HEK293T (cell line): Measurements from ENCODE around the gene DLX1.
A peak's percentile ranks its signal among the peaks of the same experiment; 100 is the strongest.
"Not testable (repeated sequence)": the region's sequence is repeated elsewhere in the genome, so short reads cannot be mapped to it uniquely, and the experiment has no call there.

ENCODE experiments used
- CTCF ChIA-PET: fragments of 350-600 bp; formaldehyde crosslinking; extraction: SDS; loops from one replicate; lab custom pipeline; 2021; ENCODE audit warnings: antibody characterized with exemption, inconsistent platforms; lab: Yijun Ruan, JAX
- POLR2A ChIA-PET: fragments of 350-600 bp; formaldehyde crosslinking; extraction: SDS; loops from one replicate; lab custom pipeline; 2020; ENCODE audit warnings: antibody characterized with exemption, inconsistent platforms; lab: Yijun Ruan, JAX
- DNase-seq: peaks from one replicate; pipeline ENCODE4 v3.0.0; 2012; ENCODE audit warnings: mixed read lengths; ENCODE audit errors: extremely low spot score
- ARNT ChIP-seq: fragments of 450-650 bp; IDR thresholded peaks from 2 replicates; pipeline ENCODE4 v1.6.1; 2017; ENCODE audit warnings: mild to moderate bottlenecking
- BHLHE40 ChIP-seq: fragments of 450-650 bp; IDR thresholded peaks from 2 replicates; pipeline ENCODE4 v1.6.1; 2016; ENCODE audit warnings: mild to moderate bottlenecking, moderate library complexity, borderline replicate concordance
- CTBP1 ChIP-seq: fragments of 450-650 bp; IDR thresholded peaks from 2 replicates; pipeline ENCODE4 v1.6.1; 2016; ENCODE audit warnings: borderline replicate concordance
- ELF4 ChIP-seq: fragments of 450-650 bp; IDR thresholded peaks from 2 replicates; pipeline ENCODE4 v1.6.1; 2017; ENCODE audit warnings: antibody characterized with exemption
- FOXA1 ChIP-seq: fragments of 450-650 bp; IDR thresholded peaks from 2 replicates; pipeline ENCODE4 v1.6.1; 2016; ENCODE audit warnings: mild to moderate bottlenecking
- FOXK2 ChIP-seq: fragments of 450-650 bp; IDR thresholded peaks from 2 replicates; pipeline ENCODE4 v1.6.1; 2016; ENCODE audit warnings: mild to moderate bottlenecking
- FOXM1 ChIP-seq: fragments of 450-650 bp; IDR thresholded peaks from 2 replicates; pipeline ENCODE4 v1.6.1; 2017; ENCODE audit warnings: mild to moderate bottlenecking, borderline replicate concordance
- HDGF ChIP-seq: fragments of 450-650 bp; IDR thresholded peaks from 2 replicates; pipeline ENCODE4 v1.6.1; 2017; ENCODE audit warnings: antibody characterized with exemption, borderline replicate concordance
- L3MBTL2 ChIP-seq: fragments of 450-650 bp; conservative IDR thresholded peaks from 2 replicates; pipeline ENCODE4 v1.6.1; 2016; ENCODE audit warnings: mild to moderate bottlenecking
- LEF1 ChIP-seq: fragments of 450-650 bp; IDR thresholded peaks from 2 replicates; pipeline ENCODE4 v1.6.1; 2017; ENCODE audit warnings: mild to moderate bottlenecking, borderline replicate concordance
- NFRKB ChIP-seq: fragments of 450-650 bp; IDR thresholded peaks from 2 replicates; pipeline ENCODE4 v1.6.1; 2016; ENCODE audit warnings: mild to moderate bottlenecking, moderate library complexity
- SP1 ChIP-seq: fragments of 450-650 bp; IDR thresholded peaks from 2 replicates; pipeline ENCODE4 v1.6.1; 2017
- SUZ12 ChIP-seq: fragments of 450-650 bp; IDR thresholded peaks from 2 replicates; pipeline ENCODE4 v1.6.1; 2016; ENCODE audit warnings: mild to moderate bottlenecking
- TARDBP ChIP-seq: fragments of 450-650 bp; IDR thresholded peaks from 2 replicates; pipeline ENCODE4 v1.6.1; 2016
- ZNF384 ChIP-seq: fragments of 450-650 bp; IDR thresholded peaks from 2 replicates; pipeline ENCODE4 v1.6.1; 2016
- TF ChIP-seq, protein P1 (sequence below): fragments of 450-650 bp; IDR thresholded peaks from 2 replicates; pipeline ENCODE4 v1.6.1; 2016

DLX1 gene

DNA sequence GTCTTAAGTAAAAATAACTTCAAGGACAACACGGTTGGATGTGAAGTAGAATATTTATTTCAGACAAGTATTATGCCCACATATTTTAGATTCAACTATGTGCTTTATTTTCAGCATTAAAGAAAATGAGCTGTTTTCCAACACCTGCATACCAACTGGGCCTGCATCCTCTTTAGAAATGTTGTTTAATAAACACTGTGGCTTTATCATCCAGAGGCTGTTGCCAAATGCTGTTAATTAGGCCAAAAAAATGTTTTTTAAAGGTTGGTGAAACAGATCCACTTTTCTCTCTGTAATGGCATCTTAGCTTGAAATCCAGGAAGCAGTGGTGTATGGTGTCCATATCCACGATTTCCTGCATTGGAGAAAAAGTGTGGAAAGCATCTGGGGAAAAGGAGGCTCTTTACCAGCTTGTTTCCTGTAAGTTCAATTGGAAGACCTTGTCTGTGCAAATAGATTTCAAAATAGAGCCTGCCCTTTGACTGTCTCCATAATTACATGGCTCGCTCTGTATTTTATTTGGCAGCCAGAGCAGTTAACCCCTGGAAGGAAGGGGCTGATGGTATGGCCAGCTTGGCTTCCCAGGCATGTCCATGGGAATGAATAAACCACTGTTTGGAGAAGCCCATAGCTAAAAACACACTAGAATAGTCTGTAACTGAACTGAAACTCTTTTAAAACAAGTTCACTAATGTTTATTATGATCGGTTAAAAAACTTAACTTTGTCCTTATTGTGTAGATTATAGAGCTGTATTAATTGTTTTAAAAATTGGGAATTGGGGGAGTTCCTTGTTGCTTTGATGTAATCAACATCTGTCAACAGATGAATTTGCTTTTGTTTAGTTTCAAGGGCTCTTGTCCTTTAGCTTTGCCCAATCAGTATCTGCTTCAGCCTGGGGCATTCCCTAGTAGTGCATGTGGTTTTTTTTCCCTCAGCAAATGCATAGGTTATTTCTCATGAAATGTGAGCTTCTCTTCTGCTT lies 33.0 kb upstream of the DLX1 start:
- ChIA-PET POLR2A (interaction anchor here (1.1 to 2.4 kb wide), 7 partner anchors 8 to 158 kb away, joined by 3 to 16 read pairs (median 6); partner anchors contain the start of genes DLX1 and SLC25A12), CTCF (interaction anchor here (1.1 to 1.5 kb wide), 2 partner anchors 20 to 43 kb away, joined by 3 to 4 read pairs; no protein-coding TSS in a partner anchor)
- DNase-seq = no peak
- TF ChIP-seq NFRKB (no peak), ZNF384 (peak; percentile 63; the same call in 1 of the 2 replicates), BHLHE40 (no peak)

DNA sequence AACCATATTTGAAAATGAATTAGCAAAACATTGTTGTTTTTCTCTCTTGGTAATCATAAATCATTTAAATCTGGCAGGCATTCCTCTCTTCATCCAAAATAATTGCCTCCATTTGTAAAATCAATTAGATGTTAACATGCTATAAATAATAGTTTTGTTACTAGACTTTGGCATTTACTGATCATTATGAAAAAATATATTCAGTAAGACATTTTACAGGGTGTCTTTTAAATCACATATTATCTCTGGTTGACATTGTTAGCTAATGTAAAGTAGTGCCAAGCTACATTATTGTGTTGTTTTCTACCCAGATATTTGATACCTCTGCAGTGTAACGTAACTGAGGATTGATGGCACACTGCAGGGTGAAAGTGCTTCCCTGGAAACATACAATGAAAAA lies 31.8 kb upstream of the DLX1 start:
- no peak for DNase-seq
- TF ChIP-seq FOXK2 (peak; percentile 68; the same call in 1 of the 2 replicates), ZNF384 (peak; percentile 49; the same call in 1 of the 2 replicates), LEF1 (peak; percentile 90; the same call in 1 of the 2 replicates), ELF4 (no peak), CTBP1 (peak; percentile 97), FOXA1 (no peak), TARDBP (peak; percentile 54; the same call in 1 of the 2 replicates), FOXM1 (no peak), SUZ12 (no peak), HDGF (no peak), SP1 (no peak)
- TF ChIP-seq, protein P1, sequence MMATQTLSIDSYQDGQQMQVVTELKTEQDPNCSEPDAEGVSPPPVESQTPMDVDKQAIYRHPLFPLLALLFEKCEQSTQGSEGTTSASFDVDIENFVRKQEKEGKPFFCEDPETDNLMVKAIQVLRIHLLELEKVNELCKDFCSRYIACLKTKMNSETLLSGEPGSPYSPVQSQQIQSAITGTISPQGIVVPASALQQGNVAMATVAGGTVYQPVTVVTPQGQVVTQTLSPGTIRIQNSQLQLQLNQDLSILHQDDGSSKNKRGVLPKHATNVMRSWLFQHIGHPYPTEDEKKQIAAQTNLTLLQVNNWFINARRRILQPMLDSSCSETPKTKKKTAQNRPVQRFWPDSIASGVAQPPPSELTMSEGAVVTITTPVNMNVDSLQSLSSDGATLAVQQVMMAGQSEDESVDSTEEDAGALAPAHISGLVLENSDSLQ = peak; percentile 98
- CTCF ChIA-PET = interaction anchor here (1.1 kb wide), 1 partner anchor 19 kb away, joined by 4 read pairs; no protein-coding TSS in a partner anchor
- POLR2A ChIA-PET = interaction anchor here (1.0 to 2.4 kb wide), 3 partner anchors 32 to 48 kb away, joined by 3 to 16 read pairs (median 8); partner anchors contain the start of gene DLX1

DNA sequence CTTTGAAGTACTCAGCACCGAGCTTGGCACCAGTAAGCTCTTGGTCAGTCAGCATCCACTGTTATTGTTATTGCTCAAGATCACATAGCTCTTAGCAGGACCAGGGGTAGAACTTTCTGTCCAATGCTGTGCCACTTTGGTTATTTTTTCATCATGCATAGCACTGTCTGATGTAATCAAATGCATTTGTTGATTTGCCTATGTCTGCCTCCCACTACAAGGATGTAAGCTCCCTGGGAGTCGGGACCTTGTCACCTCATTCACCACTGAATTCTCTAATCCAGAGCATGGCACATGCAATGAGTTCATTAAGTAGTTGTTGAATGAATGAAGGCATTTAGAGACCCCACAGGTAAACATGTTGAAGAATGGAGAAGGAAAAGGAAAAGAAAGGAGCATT lies 29.0 kb upstream of the DLX1 start:
- POLR2A ChIA-PET = interaction anchor here (0.9 to 2.8 kb wide), 3 partner anchors 29 to 45 kb away, joined by 3 to 9 read pairs (median 6); partner anchors contain the start of gene DLX1
- DNase-seq = no peak
- no peak for TF ChIP-seq ELF4
- no peak for TF ChIP-seq BHLHE40
- TF ChIP-seq FOXA1 = no peak
- no peak for TF ChIP-seq FOXM1
- TF ChIP-seq NFRKB = no peak
- TF ChIP-seq ARNT = no peak
- TF ChIP-seq FOXK2 = no peak
- TF ChIP-seq, protein P1 = no peak
- no peak for TF ChIP-seq SP1
- no peak for TF ChIP-seq TARDBP
- no peak for TF ChIP-seq ZNF384
- TF ChIP-seq L3MBTL2 = no peak
- no peak for TF ChIP-seq HDGF
- no peak for TF ChIP-seq CTBP1
- TF ChIP-seq LEF1 = no peak
- CTCF ChIA-PET = no interaction called here

DNA sequence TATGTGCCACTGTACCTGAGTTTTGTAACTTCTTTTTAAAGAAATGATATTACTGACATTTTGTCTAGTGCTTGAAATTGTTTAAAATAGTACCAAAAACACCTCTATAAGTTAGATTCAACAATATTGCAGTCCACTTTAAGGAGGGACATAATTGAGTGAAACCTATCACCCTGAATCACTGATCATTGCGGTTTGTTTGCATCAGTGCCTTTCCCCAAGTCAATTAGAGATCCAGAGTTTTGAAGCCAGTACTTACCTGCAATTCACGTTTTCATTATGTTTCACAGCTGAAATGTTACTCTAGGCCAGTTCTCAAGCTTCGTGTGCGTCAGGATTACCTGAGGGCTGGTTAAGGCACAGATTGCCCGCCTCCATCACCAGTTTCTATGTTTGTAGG lies 26.6 kb upstream of the DLX1 start:
- TF ChIP-seq LEF1 (no peak), SP1 (no peak), FOXM1 (no peak)
- ChIA-PET POLR2A (interaction anchor here (1.8 to 2.8 kb wide), 2 partner anchors 26 to 43 kb away, joined by 6 to 9 read pairs; partner anchors contain the start of gene DLX1), CTCF (no interaction called here)
- no peak for DNase-seq

DNA sequence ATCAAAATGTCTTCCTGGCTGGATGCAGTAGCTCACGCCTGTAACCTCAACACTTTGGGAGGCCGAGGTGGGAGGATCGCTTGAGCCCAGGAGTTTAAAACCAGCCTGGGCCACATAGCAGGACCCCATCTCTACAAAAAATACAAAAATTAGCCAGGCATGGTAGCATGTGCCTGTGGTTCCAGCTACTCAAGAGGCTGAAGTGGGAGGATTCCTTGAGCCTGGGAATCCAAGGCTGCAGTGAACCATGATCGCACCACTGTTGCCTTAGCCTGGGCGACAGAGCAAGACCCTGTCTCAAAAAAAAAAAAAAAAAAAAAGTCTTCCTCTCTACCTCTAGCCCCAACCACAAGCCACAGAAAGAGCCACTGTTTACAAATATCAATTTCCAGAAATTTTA lies 25.2 kb upstream of the DLX1 start:
- DNase-seq, POLR2A ChIA-PET: not testable (repeated sequence)
- TF ChIP-seq ZNF384 = peak; percentile 35; the same call in 1 of the 2 replicates
- CTCF ChIA-PET = interaction anchor here (0.7 kb wide), 1 partner anchor 54 kb away, joined by 3 read pairs; no protein-coding TSS in a partner anchor

DNA sequence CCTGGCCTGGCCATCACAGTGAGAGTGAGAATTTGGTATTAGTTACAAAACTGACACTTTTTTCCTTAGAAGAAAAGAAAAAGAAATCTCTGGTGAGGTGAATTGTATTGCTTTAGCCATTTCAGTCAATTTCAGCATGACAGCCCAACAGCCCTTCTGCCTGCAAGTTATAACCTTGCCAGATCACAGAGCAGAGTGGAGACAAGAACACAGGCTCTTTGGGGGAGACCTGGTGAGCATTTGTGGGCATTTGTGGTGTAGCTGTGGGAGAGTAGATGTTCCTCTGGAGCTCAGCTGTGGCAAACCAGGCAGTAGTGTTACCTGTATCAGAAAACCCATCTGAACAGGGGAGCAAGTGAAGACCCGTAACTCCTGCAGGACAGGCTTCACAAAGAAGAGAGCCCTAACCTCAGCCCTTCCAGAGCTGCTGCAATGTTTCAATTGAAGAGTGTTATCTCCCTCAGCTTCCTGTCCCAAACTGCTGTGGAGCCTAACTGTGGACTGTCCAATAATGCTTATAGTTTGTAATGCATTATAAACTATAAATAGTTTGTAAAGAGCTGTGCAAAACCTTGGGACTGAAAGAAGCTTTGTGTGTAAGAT lies 22.8 kb upstream of the DLX1 start:
- POLR2A ChIA-PET = interaction anchor here (1.0 to 1.6 kb wide), 4 partner anchors 23 to 39 kb away, joined by 3 to 6 read pairs (median 4); partner anchors contain the start of gene DLX1
- TF ChIP-seq ELF4 (no peak), ARNT (no peak), SUZ12 (no peak), FOXK2 (no peak), LEF1 (no peak), HDGF (no peak), CTBP1 (no peak), FOXA1 (no peak), FOXM1 (no peak), ZNF384 (no peak)
- TF ChIP-seq, protein P1 = no peak
- DNase-seq = no peak
- CTCF ChIA-PET = no interaction called here
